GM13976 (cell line): ENCODE measurements around the gene HMGN4.
"Not testable (repeated sequence)": the region's sequence is repeated elsewhere in the genome, so short reads cannot be mapped to it uniquely, and the experiment has no call there.

Experiments used
- DNase-seq: peaks from one replicate; pipeline ENCODE4 v3.0.0; 2012; ENCODE audit warnings: low spot score
- CTCF ChIP-seq: IDR thresholded peaks from 2 replicates; pipeline ENCODE4 v1.5.1; 2012; ENCODE audit warnings: borderline replicate concordance, mild to moderate bottlenecking; ENCODE audit not compliant: insufficient read depth; ENCODE audit errors: extremely low read depth, missing control alignments, control extremely low read depth
- in situ Hi-C: fragments of 300-500 bp; cut with MboI; formaldehyde crosslinking; loops from one replicate; pipeline ENCODE4 v1.12.0; 2022; ENCODE audit warnings: low sequenced_read_pairs, mixed read lengths, inconsistent platforms; ENCODE audit not compliant: unreplicated experiment

The HMGN4 gene

GRCh38 chr6:26521600-26522391 is 16.4 kb upstream of the HMGN4 start:
- peak; percentile 66 for TF ChIP-seq CTCF
- in situ Hi-C loops: no loop called here
- peak; percentile 81 for DNase-seq

- DNase-seq, in situ Hi-C loops: not testable (repeated sequence)
Observed at GRCh38 chr6:26522486-26523228, 15.5 kb upstream of the HMGN4 start.

- DNase-seq, in situ Hi-C loops: not testable (repeated sequence)
Observed at GRCh38 chr6:26524314-26524713, 13.9 kb upstream of the HMGN4 start.

GRCh38 chr6:26524722-26525370 is 13.3 kb upstream of the HMGN4 start:
- no peak for DNase-seq
- no peak for TF ChIP-seq CTCF
- in situ Hi-C loops: no loop called here

- no peak for DNase-seq
- TF ChIP-seq CTCF: no peak
- in situ Hi-C loops: no loop called here
Observed at GRCh38 chr6:26525838-26526237, 12.3 kb upstream of the HMGN4 start.

- no peak for TF ChIP-seq CTCF
- DNase-seq: no peak
- in situ Hi-C loops: no loop called here
Observed at GRCh38 chr6:26526928-26527327, 11.2 kb upstream of the HMGN4 start.

GRCh38 chr6:26530203-26530602 is 8.0 kb upstream of the HMGN4 start:
- no peak for DNase-seq
- in situ Hi-C loops: no loop called here
- no peak for TF ChIP-seq CTCF
